HEK293 (cell line): ENCODE data around the gene GOLT1B.

ENCODE experiments used
- CTCF ChIA-PET: fragments of 350-600 bp; formaldehyde crosslinking; extraction: SDS; loops from one replicate; lab custom pipeline; 2021; ENCODE audit warnings: antibody characterized with exemption; lab: Yijun Ruan, JAX
- POLR2A ChIA-PET: fragments of 300-600 bp; formaldehyde crosslinking; extraction: SDS; loops from one replicate; lab custom pipeline; 2020; ENCODE audit warnings: antibody characterized with exemption, inconsistent platforms; lab: Yijun Ruan, JAX
- H3K27ac ChIP-seq: fragments of 200-500 bp; sonication (Bioruptor generic); 2 replicates; pipeline ENCODE4 v1.5.1; 2014; ENCODE audit warnings: low read depth, low read length, control low read depth, inconsistent platforms; ENCODE audit errors: extremely low read depth
- H3K36me3 ChIP-seq, 2 experiments: fragments of 200-500 bp in 1 of 2; sonication (Bioruptor generic) in 1 of 2; 1 replicate in 1 of 2; 2 replicates in 1 of 2; pipeline ENCODE4 v1.5.1; 2014 to 2017; ENCODE audit warnings: inconsistent platforms in 2 of 2, low read length in 2 of 2; ENCODE audit not compliant: control insufficient read depth in 2 of 2, insufficient read depth in 1 of 2
- H3K4me1 ChIP-seq: fragments of 200-500 bp; sonication (Bioruptor generic); 2 replicates; pipeline ENCODE4 v1.5.1; 2014; ENCODE audit warnings: mild to moderate bottlenecking, low read length, inconsistent platforms; ENCODE audit not compliant: control insufficient read depth, insufficient read depth
- H3K4me3 ChIP-seq: 2 replicates; pipeline ENCODE4 v1.5.1; 2011; ENCODE audit warnings: low read depth, mild to moderate bottlenecking, control low read depth, low read length, moderate library complexity
- H3K9me3 ChIP-seq: fragments of 200-500 bp; sonication (Bioruptor generic); 2 replicates; pipeline ENCODE4 v1.5.1; 2014; ENCODE audit warnings: low read depth, low read length, inconsistent platforms; ENCODE audit not compliant: control insufficient read depth, insufficient read depth
- PRDM1 ChIP-seq: fragments of 450-650 bp; formaldehyde crosslinking; IDR thresholded peaks from 2 replicates; pipeline ENCODE4; 2016; ENCODE audit warnings: missing biosample characterization, missing genetic modification characterization
- RBAK ChIP-seq: fragments of 450-650 bp; formaldehyde crosslinking; IDR thresholded peaks from 2 replicates; pipeline ENCODE4 v1.5.1; 2016; ENCODE audit warnings: missing biosample characterization, missing genetic modification characterization
- SCRT2 ChIP-seq: fragments of 450-650 bp; formaldehyde crosslinking; IDR thresholded peaks from 2 replicates; pipeline ENCODE4 v1.5.1; 2016; ENCODE audit warnings: missing biosample characterization, missing genetic modification characterization
- SETDB1 ChIP-seq: IDR thresholded peaks from one replicate; pipeline ENCODE4 v1.6.1; 2017; ENCODE audit warnings: mild to moderate bottlenecking, low read length, moderate library complexity, mixed read lengths; ENCODE audit not compliant: insufficient read length
- TCF7L2 ChIP-seq: IDR thresholded peaks from 2 replicates; pipeline ENCODE4 v1.6.1; 2011; ENCODE audit warnings: low read depth, mild to moderate bottlenecking, inconsistent platforms, low read length, moderate library complexity, borderline replicate concordance
- ZBTB48 ChIP-seq: fragments of 450-650 bp; formaldehyde crosslinking; IDR thresholded peaks from 2 replicates; pipeline ENCODE4 v1.5.1; 2016; ENCODE audit warnings: missing biosample characterization, missing genetic modification characterization
- ZBTB6 ChIP-seq: fragments of 450-650 bp; formaldehyde crosslinking; IDR thresholded peaks from 2 replicates; pipeline ENCODE4 v1.5.1; 2017; ENCODE audit warnings: missing biosample characterization, missing genetic modification characterization
- ZEB2 ChIP-seq: fragments of 450-650 bp; formaldehyde crosslinking; IDR thresholded peaks from 2 replicates; pipeline ENCODE4 v1.5.1; 2016; ENCODE audit warnings: missing biosample characterization, missing genetic modification characterization
- ZFP3 ChIP-seq: fragments of 450-650 bp; formaldehyde crosslinking; IDR thresholded peaks from 2 replicates; pipeline ENCODE4 v1.5.1; 2016; ENCODE audit warnings: low read depth, missing biosample characterization, missing genetic modification characterization
- ZNF140 ChIP-seq: fragments of 450-650 bp; formaldehyde crosslinking; IDR thresholded peaks from 2 replicates; pipeline ENCODE4 v1.5.1; 2016; ENCODE audit warnings: missing biosample characterization, missing genetic modification characterization
- ZNF146 ChIP-seq: fragments of 450-650 bp; formaldehyde crosslinking; IDR thresholded peaks from 2 replicates; pipeline ENCODE4 v1.5.1; 2016; ENCODE audit warnings: missing biosample characterization, missing genetic modification characterization
- ZNF155 ChIP-seq: fragments of 450-650 bp; formaldehyde crosslinking; IDR thresholded peaks from 2 replicates; pipeline ENCODE4 v1.5.1; 2016; ENCODE audit warnings: missing biosample characterization, missing genetic modification characterization
- ZNF169 ChIP-seq: fragments of 450-650 bp; formaldehyde crosslinking; IDR thresholded peaks from 2 replicates; pipeline ENCODE4 v1.5.1; 2016; ENCODE audit warnings: missing biosample characterization, missing genetic modification characterization
- ZNF266 ChIP-seq: fragments of 450-650 bp; formaldehyde crosslinking; IDR thresholded peaks from 2 replicates; pipeline ENCODE4 v1.5.1; 2016; ENCODE audit warnings: missing biosample characterization, missing genetic modification characterization, low read depth
- ZNF362 ChIP-seq: fragments of 450-650 bp; formaldehyde crosslinking; IDR thresholded peaks from 2 replicates; pipeline ENCODE4 v1.5.1; 2016; ENCODE audit warnings: missing biosample characterization, missing genetic modification characterization
- ZNF37A ChIP-seq: fragments of 450-650 bp; IDR thresholded peaks from 2 replicates; pipeline ENCODE4 v1.5.1; 2018; ENCODE audit warnings: missing biosample characterization, missing genetic modification characterization
- ZNF394 ChIP-seq: fragments of 450-650 bp; formaldehyde crosslinking; IDR thresholded peaks from 2 replicates; pipeline ENCODE4 v1.5.1; 2016; ENCODE audit warnings: missing biosample characterization, missing genetic modification characterization, mild to moderate bottlenecking, moderate library complexity, borderline replicate concordance
- ZNF449 ChIP-seq: fragments of 450-650 bp; formaldehyde crosslinking; IDR thresholded peaks from 2 replicates; pipeline ENCODE4 v1.5.1; 2017; ENCODE audit warnings: missing biosample characterization, mild to moderate bottlenecking, missing genetic modification characterization, moderate library complexity
- ZNF501 ChIP-seq: fragments of 450-650 bp; formaldehyde crosslinking; IDR thresholded peaks from 2 replicates; pipeline ENCODE4 v1.5.1; 2016; ENCODE audit warnings: missing biosample characterization, missing genetic modification characterization
- ZNF558 ChIP-seq: fragments of 450-650 bp; formaldehyde crosslinking; IDR thresholded peaks from 2 replicates; pipeline ENCODE4 v1.5.1; 2016; ENCODE audit warnings: missing biosample characterization, missing genetic modification characterization
- ZNF624 ChIP-seq: fragments of 450-650 bp; formaldehyde crosslinking; IDR thresholded peaks from 2 replicates; pipeline ENCODE4 v1.5.1; 2017; ENCODE audit warnings: missing biosample characterization, missing genetic modification characterization
- ZNF629 ChIP-seq: fragments of 450-650 bp; formaldehyde crosslinking; IDR thresholded peaks from 2 replicates; pipeline ENCODE4 v1.5.1; 2017; ENCODE audit warnings: missing biosample characterization, missing genetic modification characterization
- ZNF76 ChIP-seq: fragments of 450-650 bp; formaldehyde crosslinking; IDR thresholded peaks from 2 replicates; pipeline ENCODE4; 2016; ENCODE audit warnings: low read depth, missing biosample characterization, missing genetic modification characterization, borderline replicate concordance
- ZSCAN23 ChIP-seq: fragments of 450-650 bp; formaldehyde crosslinking; IDR thresholded peaks from 2 replicates; pipeline ENCODE4 v1.5.1; 2016; ENCODE audit warnings: missing biosample characterization, missing genetic modification characterization
- ZSCAN30 ChIP-seq: fragments of 450-650 bp; IDR thresholded peaks from 2 replicates; pipeline ENCODE4 v1.5.1; 2018; ENCODE audit warnings: missing biosample characterization, mild to moderate bottlenecking, missing genetic modification characterization, moderate library complexity
- TF ChIP-seq, protein P1 (sequence below): fragments of 450-650 bp; formaldehyde crosslinking; IDR thresholded peaks from 2 replicates; pipeline ENCODE4 v1.5.1; 2017; ENCODE audit warnings: missing biosample characterization, missing genetic modification characterization

Gene GOLT1B

DNA sequence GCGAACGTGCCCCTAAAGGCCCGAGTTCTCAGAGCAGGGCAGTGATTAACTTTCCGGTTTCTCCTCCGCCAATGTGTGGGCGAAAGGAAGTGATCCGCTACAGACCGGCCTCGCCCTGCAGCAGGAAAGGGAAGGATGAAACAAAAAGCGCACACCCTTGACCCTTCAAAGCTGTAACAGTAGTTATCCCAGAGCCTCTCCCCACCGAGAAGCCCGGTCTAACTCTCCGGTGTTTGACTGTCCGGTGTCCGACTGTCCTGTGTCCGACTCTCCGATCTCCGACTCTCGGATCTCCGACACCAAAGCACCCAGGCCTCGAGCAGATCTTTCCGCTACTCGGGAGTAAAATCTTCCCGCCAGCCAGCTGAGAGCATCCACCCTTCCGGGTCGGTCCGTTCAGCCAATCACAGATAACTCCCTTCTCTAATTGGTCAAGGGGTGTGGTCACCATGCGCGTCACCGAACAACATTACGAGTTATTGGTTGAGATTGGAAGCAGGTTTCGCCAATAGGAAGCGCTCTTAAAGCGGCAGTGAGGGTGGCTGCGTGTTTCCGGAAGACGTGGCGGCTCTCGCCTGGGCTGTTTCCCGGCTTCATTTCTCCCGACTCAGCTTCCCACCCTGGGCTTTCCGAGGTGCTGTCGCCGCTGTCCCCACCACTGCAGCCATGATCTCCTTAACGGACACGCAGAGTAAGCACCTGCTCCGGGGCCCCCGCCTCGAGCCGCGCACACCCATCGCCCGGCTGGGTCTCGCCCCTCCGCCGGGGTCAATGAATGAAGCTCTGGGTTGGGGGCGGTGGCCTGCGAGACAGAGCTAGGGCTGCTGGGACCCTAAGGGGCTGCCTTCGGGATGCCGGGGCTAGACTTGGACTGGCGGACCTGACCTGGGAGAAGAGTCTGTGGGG, at the start of gene GOLT1B, which contains the start of gene RECQL (continued):
- TF ChIP-seq ZNF362 (tag by site-specific recombination) (no peak), ZNF155 (tag by site-specific recombination) (no peak), ZNF629 (tag by site-specific recombination) (peak; percentile 52; the same call in 1 of the 2 replicates), RBAK (no peak), ZSCAN23 (tag by site-specific recombination) (no peak), SETDB1 (peak; percentile 51), ZNF558 (tag by site-specific recombination) (no peak), ZNF76 (tag by site-specific recombination) (peak; percentile 85), ZSCAN30 (peak; percentile 54; the same call in 1 of the 2 replicates), ZEB2 (no peak), ZNF394 (tag by site-specific recombination) (peak; percentile 67; the same call in 1 of the 2 replicates), ZBTB6 (tag by site-specific recombination) (no peak), ZFP3 (tag by site-specific recombination) (no peak), ZNF624 (tag by site-specific recombination) (no peak), ZNF449 (tag by site-specific recombination) (no peak)
- TF ChIP-seq, all 188 proteins: peak for 38

- Histone ChIP-seq H3K27ac (no peak overlapping the region), H3K9me3 (no peaks in the 10 kb centered on the region)
- TF ChIP-seq PRDM1 (tag by site-specific recombination) (0 out of 2 replicates have a peak, but pooled peaks have one; percentile 12), SCRT2 (no peak)
- TF ChIP-seq, all 188 proteins: peak for 1
- Histone ChIP-seq H3K36me3 (peaks cover 7% of the 10 kb centered on the region in 2 experiments), H3K4me1 (no peaks in the 10 kb centered on the region), H3K4me3 (no peak overlapping the region)
- POLR2A ChIA-PET, result no interaction called here
- CTCF ChIA-PET, result interaction anchor here (0.6 to 1.5 kb wide), 2 partner anchors 14 to 136 kb away, joined by 3 to 4 read pairs; no protein-coding TSS in a partner anchor
These were observed 48.2 kb upstream of the GOLT1B start for GRCh38 chr12:21453312-21453852.

- CTCF ChIA-PET, result interaction anchor here (0.8 kb wide), 1 partner anchor 25 kb away, joined by 4 read pairs; no protein-coding TSS in a partner anchor
These were observed 45.3 kb upstream of the GOLT1B start for GRCh38 chr12:21456291-21456780.

More at GRCh38 chr12:21456291-21456780, 45.3 kb upstream of the GOLT1B start:
- Histone ChIP-seq H3K4me1 (no peaks in the 10 kb centered on the region), H3K9me3 (no peaks in the 10 kb centered on the region), H3K4me3 (no peak overlapping the region), H3K36me3 (peaks cover 4 to 9% of the 10 kb centered on the region in 2 experiments; a peak in 2 of 3 replicates), H3K27ac (no peak overlapping the region)
- POLR2A ChIA-PET, result no interaction called here
- TF ChIP-seq ZNF146 (tag by site-specific recombination) (no peak), ZNF266 (tag by site-specific recombination) (no peak), ZNF140 (tag by site-specific recombination) (no peak), ZBTB48 (tag by site-specific recombination) (no peak), TCF7L2 (no peak), ZNF501 (tag by site-specific recombination) (no peak), ZNF169 (tag by site-specific recombination) (no peak), ZNF37A (no peak)
- TF ChIP-seq, protein P1, sequence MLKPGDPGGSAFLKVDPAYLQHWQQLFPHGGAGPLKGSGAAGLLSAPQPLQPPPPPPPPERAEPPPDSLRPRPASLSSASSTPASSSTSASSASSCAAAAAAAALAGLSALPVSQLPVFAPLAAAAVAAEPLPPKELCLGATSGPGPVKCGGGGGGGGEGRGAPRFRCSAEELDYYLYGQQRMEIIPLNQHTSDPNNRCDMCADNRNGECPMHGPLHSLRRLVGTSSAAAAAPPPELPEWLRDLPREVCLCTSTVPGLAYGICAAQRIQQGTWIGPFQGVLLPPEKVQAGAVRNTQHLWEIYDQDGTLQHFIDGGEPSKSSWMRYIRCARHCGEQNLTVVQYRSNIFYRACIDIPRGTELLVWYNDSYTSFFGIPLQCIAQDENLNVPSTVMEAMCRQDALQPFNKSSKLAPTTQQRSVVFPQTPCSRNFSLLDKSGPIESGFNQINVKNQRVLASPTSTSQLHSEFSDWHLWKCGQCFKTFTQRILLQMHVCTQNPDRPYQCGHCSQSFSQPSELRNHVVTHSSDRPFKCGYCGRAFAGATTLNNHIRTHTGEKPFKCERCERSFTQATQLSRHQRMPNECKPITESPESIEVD, result no peak
